HG03354 (cell line): ENCODE results near the gene TALDO1.

Experiments
- ATAC-seq: cut with Tn5 transposase; IDR thresholded peaks from one replicate; pipeline ENCODE4 v1.9.1; 2021; ENCODE audit warnings: mild to moderate bottlenecking; ENCODE audit not compliant: unreplicated experiment, poor library complexity, severe bottlenecking

Gene TALDO1

GRCh38 chr11:794766-795633 is 47.7 kb downstream of the TALDO1 start:
- ATAC-seq, result no peak

GRCh38 chr11:795634-796564 is 48.6 kb downstream of the TALDO1 start:
- ATAC-seq, result no peak

GRCh38 chr11:796565-797295 is 49.5 kb downstream of the TALDO1 start:
- no peak for ATAC-seq

GRCh38 chr11:797296-798092 is 50.2 kb downstream of the TALDO1 start:
- peak; percentile 49 for ATAC-seq

- peak; percentile 69 for ATAC-seq
Observed at GRCh38 chr11:798093-798713, 50.9 kb downstream of the TALDO1 start, which contains the start of gene SLC25A22. TSS of gene SLC25A22 (minus strand) at chr11:798281. CDS start at chr11:795006, 3,275 bp downstream.

- no peak for ATAC-seq
Observed at GRCh38 chr11:799641-800316, 52.5 kb downstream of the TALDO1 start.

- ATAC-seq, result no peak
Observed at GRCh38 chr11:800473-800872, 53.2 kb downstream of the TALDO1 start.

- ATAC-seq, result no peak
Observed at GRCh38 chr11:801097-801780, 54.0 kb downstream of the TALDO1 start.

- no peak for ATAC-seq
Observed at GRCh38 chr11:802018-802617, 54.9 kb downstream of the TALDO1 start.

GRCh38 chr11:802693-803466 is 55.6 kb downstream of the TALDO1 start:
- ATAC-seq, result no peak

GRCh38 chr11:803467-803742 is 56.1 kb downstream of the TALDO1 start:
- no peak for ATAC-seq

- no peak for ATAC-seq
Observed at GRCh38 chr11:803770-804598, 56.7 kb downstream of the TALDO1 start.

- no peak for ATAC-seq
Observed at GRCh38 chr11:804599-804964, 57.3 kb downstream of the TALDO1 start.

- ATAC-seq, result peak; percentile 1
Observed at GRCh38 chr11:808427-809286, 61.4 kb downstream of the TALDO1 start.
